Stimulated activated CD4-positive, alpha-beta T cell treated with anti-CD3 and anti-CD28 coated beads, Interleukin-1b, Interleukin-23, amount 100 ng/mL, for 4 hours (primary cell): ENCODE measurements around the gene ADAMTSL3.

ENCODE experiments used
- DNase-seq, 2 donors: peaks; one replicate each; pipeline ENCODE4 v3.0.0-alpha.2; 2020; ENCODE audit warnings: low read depth in 2 of 2

ADAMTSL3 gene

GRCh38 chr15:83656943-83657528, 3.1 kb downstream of the ADAMTSL3 start:
- DNase-seq, result no peak

- DNase-seq, result no peak
Observed at GRCh38 chr15:83657549-83657948, 3.6 kb downstream of the ADAMTSL3 start.

- DNase-seq, result no peak
Observed at GRCh38 chr15:83658430-83659416, 4.8 kb downstream of the ADAMTSL3 start.

- DNase-seq, result no peak
Observed at GRCh38 chr15:83659417-83659812, 5.5 kb downstream of the ADAMTSL3 start.

GRCh38 chr15:83665480-83665879, 11.6 kb downstream of the ADAMTSL3 start:
- DNase-seq, result no peak

GRCh38 chr15:83670672-83671229, 16.8 kb downstream of the ADAMTSL3 start:
- DNase-seq, result no peak

GRCh38 chr15:83671603-83672002, 17.7 kb downstream of the ADAMTSL3 start:
- no peak for DNase-seq

- no peak for DNase-seq
Observed at GRCh38 chr15:83673385-83673784, 19.5 kb downstream of the ADAMTSL3 start.

GRCh38 chr15:83682476-83683088, 28.7 kb downstream of the ADAMTSL3 start:
- DNase-seq, result no peak

GRCh38 chr15:83685916-83686332, 32.0 kb downstream of the ADAMTSL3 start:
- DNase-seq, result no peak

GRCh38 chr15:83688201-83688600, 34.3 kb downstream of the ADAMTSL3 start:
- DNase-seq, result no peak

GRCh38 chr15:83690676-83691075, 36.8 kb downstream of the ADAMTSL3 start:
- no peak for DNase-seq

- no peak for DNase-seq
Observed at GRCh38 chr15:83692746-83693581, 39.0 kb downstream of the ADAMTSL3 start.

- DNase-seq, result no peak
Observed at GRCh38 chr15:83694015-83694414, 40.1 kb downstream of the ADAMTSL3 start.

- no peak for DNase-seq
Observed at GRCh38 chr15:83694536-83694935, 40.6 kb downstream of the ADAMTSL3 start.

GRCh38 chr15:83695246-83695645, 41.3 kb downstream of the ADAMTSL3 start:
- no peak for DNase-seq

- DNase-seq, result no peak
Observed at GRCh38 chr15:83695901-83696425, 42.0 kb downstream of the ADAMTSL3 start.

- no peak for DNase-seq
Observed at GRCh38 chr15:83697716-83698115, 43.8 kb downstream of the ADAMTSL3 start.

GRCh38 chr15:83698294-83698693, 44.4 kb downstream of the ADAMTSL3 start:
- no peak for DNase-seq

- no peak for DNase-seq
Observed at GRCh38 chr15:83699028-83699427, 45.1 kb downstream of the ADAMTSL3 start.

GRCh38 chr15:83700082-83700481, 46.2 kb downstream of the ADAMTSL3 start:
- no peak for DNase-seq
